Nephron (organoid): ENCODE data around the gene GXYLT2.

ENCODE experiments used
- H3K27ac Mint-ChIP-seq, 3 experiments: 2 replicates each; pipeline ENCODE4 v1.8.0; 2020; ENCODE audit warnings: mixed read lengths in 3 of 3, mild to moderate bottlenecking in 2 of 3, moderate library complexity in 1 of 3
- H3K27me3 Mint-ChIP-seq: 2 replicates; pipeline ENCODE4 v1.8.0; 2021; ENCODE audit warnings: low read depth, mild to moderate bottlenecking, moderate library complexity, mixed read lengths
- H3K36me3 Mint-ChIP-seq: 2 replicates; pipeline ENCODE4 v1.8.0; 2020; ENCODE audit warnings: low read depth, mixed read lengths
- H3K4me1 Mint-ChIP-seq: 2 replicates; pipeline ENCODE4 v1.8.0; 2020; ENCODE audit warnings: mixed read lengths
- H3K4me3 Mint-ChIP-seq, 3 experiments: 2 replicates each; pipeline ENCODE4 v1.8.0; 2020; ENCODE audit warnings: mild to moderate bottlenecking in 3 of 3, mixed read lengths in 3 of 3, moderate library complexity in 2 of 3
- H3K9me3 Mint-ChIP-seq: 2 replicates; pipeline ENCODE4 v1.8.0; 2020; ENCODE audit warnings: mixed read lengths
- CTCF ChIP-seq, 3 experiments: fragments of 200-600 bp; sonication (generic); IDR thresholded peaks; one replicate each; pipeline ENCODE4 v1.5.0; 2021; ENCODE audit warnings: antibody characterized with exemption in 3 of 3; ENCODE audit not compliant: unreplicated experiment in 3 of 3

GXYLT2 gene

GRCh38 chr3:72896996-72897757, 9.3 kb downstream of the GXYLT2 start:
- TF ChIP-seq CTCF (IDR thresholded peaks at IDR 0.05; ENCODE audit: unreplicated experiment in 3 of 3): no peak
- peaks cover 11% of the 10 kb centered on the region for H3K36me3 Mint-ChIP-seq

GRCh38 chr3:72897758-72898007, 9.8 kb downstream of the GXYLT2 start:
- H3K4me1 Mint-ChIP-seq: peaks cover 50% of the 10 kb centered on the region
- TF ChIP-seq CTCF (IDR thresholded peaks at IDR 0.05; ENCODE audit: unreplicated experiment in 3 of 3): no peak
- H3K9me3 Mint-ChIP-seq: peaks cover 3% of the 10 kb centered on the region
- H3K4me3 Mint-ChIP-seq: no peak overlapping the region
- no peak overlapping the region for H3K27ac Mint-ChIP-seq
- H3K36me3 Mint-ChIP-seq: peaks cover 11% of the 10 kb centered on the region
- H3K27me3 Mint-ChIP-seq: no peaks in the 10 kb centered on the region

More at GRCh38 chr3:72896996-72897757, 9.3 kb downstream of the GXYLT2 start:
- H3K4me3 Mint-ChIP-seq: peak overlapping the region in 1 of 3 experiments; percentile 12
- H3K27me3 Mint-ChIP-seq: no peaks in the 10 kb centered on the region
- H3K9me3 Mint-ChIP-seq: peaks cover 3% of the 10 kb centered on the region
- peaks cover 55% of the 10 kb centered on the region for H3K4me1 Mint-ChIP-seq
- H3K27ac Mint-ChIP-seq: peak overlapping the region; percentile 17 to 56 (median 55)

- no peak for TF ChIP-seq CTCF (IDR thresholded peaks at IDR 0.05; ENCODE audit: unreplicated experiment in 3 of 3)
- Mint-ChIP-seq H3K4me3 (no peak overlapping the region), H3K9me3 (peaks cover 3% of the 10 kb centered on the region), H3K4me1 (peaks cover 55% of the 10 kb centered on the region), H3K36me3 (peaks cover 7% of the 10 kb centered on the region), H3K27me3 (no peaks in the 10 kb centered on the region), H3K27ac (peak overlapping the region; percentile 21 to 84 (median 52))
Observed at GRCh38 chr3:72899349-72899765, 11.5 kb downstream of the GXYLT2 start.

GRCh38 chr3:72900048-72900447, 12.2 kb downstream of the GXYLT2 start:
- H3K4me1 Mint-ChIP-seq: peaks cover 51% of the 10 kb centered on the region
- no peak for TF ChIP-seq CTCF (IDR thresholded peaks at IDR 0.05; ENCODE audit: unreplicated experiment in 3 of 3)

GRCh38 chr3:72901840-72902239, 14.0 kb downstream of the GXYLT2 start:
- H3K4me1 Mint-ChIP-seq: peaks cover 57% of the 10 kb centered on the region
- no peaks in the 10 kb centered on the region for H3K27me3 Mint-ChIP-seq
- no peak overlapping the region for H3K4me3 Mint-ChIP-seq

More at GRCh38 chr3:72900048-72900447, 12.2 kb downstream of the GXYLT2 start:
- peaks cover 7% of the 10 kb centered on the region for H3K36me3 Mint-ChIP-seq
- peak overlapping the region in 2 of 3 experiments; percentile 21 to 52 for H3K27ac Mint-ChIP-seq
- H3K9me3 Mint-ChIP-seq: peaks cover 3% of the 10 kb centered on the region
- H3K4me3 Mint-ChIP-seq: no peak overlapping the region
- no peaks in the 10 kb centered on the region for H3K27me3 Mint-ChIP-seq

More at GRCh38 chr3:72901840-72902239, 14.0 kb downstream of the GXYLT2 start:
- no peak for TF ChIP-seq CTCF (IDR thresholded peaks at IDR 0.05; ENCODE audit: unreplicated experiment in 3 of 3)
- peaks cover 7% of the 10 kb centered on the region for H3K36me3 Mint-ChIP-seq
- peak overlapping the region in 1 of 3 experiments; percentile 13 for H3K27ac Mint-ChIP-seq
- H3K9me3 Mint-ChIP-seq: peaks cover 3% of the 10 kb centered on the region
